NCI-H128 (cell line): ENCODE results near the gene GRIK1.

Experiments
- DNase-seq: peaks from one replicate; lab custom pipeline; 2025; ENCODE audit not compliant: unreplicated experiment; lab: John Stamatoyannopoulos, UW

Gene GRIK1

GRCh38 chr21:29829564-29830275, 110.1 kb downstream of the GRIK1 start:
- DNase-seq = no peak

- no peak for DNase-seq
Observed at GRCh38 chr21:29827647-29828046, 112.1 kb downstream of the GRIK1 start.

- no peak for DNase-seq
Observed at GRCh38 chr21:29827236-29827635, 112.6 kb downstream of the GRIK1 start.

GRCh38 chr21:29826386-29826785, 113.4 kb downstream of the GRIK1 start:
- no peak for DNase-seq

- DNase-seq = no peak
Observed at GRCh38 chr21:29825936-29826335, 113.9 kb downstream of the GRIK1 start.

- DNase-seq = no peak
Observed at GRCh38 chr21:29825345-29825744, 114.5 kb downstream of the GRIK1 start.

- DNase-seq = no peak
Observed at GRCh38 chr21:29822064-29822463, 117.7 kb downstream of the GRIK1 start.

- DNase-seq = no peak
Observed at GRCh38 chr21:29821230-29821629, 118.6 kb downstream of the GRIK1 start.

GRCh38 chr21:29819675-29820326, 120.0 kb downstream of the GRIK1 start:
- no peak for DNase-seq

GRCh38 chr21:29818383-29818921, 121.3 kb downstream of the GRIK1 start:
- no peak for DNase-seq

- no peak for DNase-seq
Observed at GRCh38 chr21:29817450-29817849, 122.3 kb downstream of the GRIK1 start.

- DNase-seq = no peak
Observed at GRCh38 chr21:29812947-29813346, 126.8 kb downstream of the GRIK1 start.

- no peak for DNase-seq
Observed at GRCh38 chr21:29810871-29811270, 128.9 kb downstream of the GRIK1 start.

GRCh38 chr21:29808153-29808552, 131.6 kb downstream of the GRIK1 start:
- no peak for DNase-seq

GRCh38 chr21:29805105-29805504, 134.7 kb downstream of the GRIK1 start:
- DNase-seq = no peak

GRCh38 chr21:29803191-29803590, 136.6 kb downstream of the GRIK1 start:
- DNase-seq = no peak

GRCh38 chr21:29801122-29801521, 138.7 kb downstream of the GRIK1 start:
- no peak for DNase-seq

- DNase-seq = no peak
Observed at GRCh38 chr21:29800056-29800455, 139.7 kb downstream of the GRIK1 start.

- DNase-seq = no peak
Observed at GRCh38 chr21:29798840-29799239, 141.0 kb downstream of the GRIK1 start.

GRCh38 chr21:29797155-29797554, 142.6 kb downstream of the GRIK1 start:
- DNase-seq = no peak

GRCh38 chr21:29793712-29794111, 146.1 kb downstream of the GRIK1 start:
- no peak for DNase-seq

GRCh38 chr21:29789393-29789792, 150.4 kb downstream of the GRIK1 start:
- DNase-seq = no peak
